GM20000 (cell line): ENCODE measurements around the gene POP7.
"Not testable (repeated sequence)": the region's sequence is repeated elsewhere in the genome, so short reads cannot be mapped to it uniquely, and the experiment has no call there.

Source experiments
- DNase-seq: peaks from one replicate; pipeline ENCODE4 v3.0.0; 2012; ENCODE audit warnings: low spot score
- TF ChIP-seq, protein P1 (sequence below): IDR thresholded peaks from 2 replicates; pipeline ENCODE4 v1.5.1; 2012; ENCODE audit warnings: mild to moderate bottlenecking, control low read depth; ENCODE audit errors: extremely low read depth, missing control alignments

POP7 gene

DNA sequence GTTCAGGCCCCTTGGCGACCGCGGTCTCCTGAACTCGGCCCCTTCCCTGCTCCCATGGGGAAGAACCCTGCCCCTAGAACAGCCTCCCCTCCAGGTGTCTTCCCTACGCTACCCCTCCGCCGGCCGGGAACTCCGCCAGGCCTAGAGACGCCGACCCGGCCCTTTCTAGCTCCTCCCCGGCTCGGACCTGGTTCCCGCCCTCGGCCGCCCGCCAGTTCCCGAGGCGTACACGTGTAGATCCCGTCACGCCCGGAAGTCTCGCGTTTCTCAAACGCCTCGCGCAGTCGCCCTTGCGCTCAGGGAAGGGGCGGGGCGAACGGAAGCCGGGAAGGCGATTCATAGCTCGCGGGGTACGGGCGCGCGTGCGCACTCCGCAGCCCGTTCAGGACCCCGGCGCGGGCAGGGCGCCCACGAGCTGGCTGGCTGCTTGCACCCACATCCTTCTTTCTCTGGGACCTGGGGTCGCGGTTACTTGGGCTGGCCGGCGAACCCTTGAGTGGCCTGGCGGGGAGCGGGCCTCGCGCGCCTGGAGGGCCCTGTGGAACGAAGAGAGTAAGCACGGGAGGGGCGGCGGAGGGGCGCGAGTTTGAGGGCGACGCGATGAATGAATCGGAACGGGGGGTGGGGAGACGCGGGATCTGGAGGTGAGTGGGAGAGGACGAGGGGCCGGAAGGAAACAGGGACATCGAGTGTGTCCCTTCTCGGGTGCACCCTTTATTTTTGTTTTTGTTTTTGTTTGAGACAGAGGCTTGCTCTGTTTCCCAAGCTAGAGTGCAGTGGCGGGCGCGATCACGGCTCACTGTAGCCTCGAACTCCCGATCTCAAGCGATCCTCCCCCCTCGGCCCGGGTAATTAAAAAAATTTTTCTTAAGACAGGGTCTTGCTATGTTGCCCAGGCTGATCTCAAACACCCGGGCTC is at the start of gene POP7:
POP7 (plus strand) TSS at position 369 of the 919 bp plus-strand sequence. CDS start 710 bp downstream, outside the sequence.
- peak; percentile 97 for DNase-seq
- TF ChIP-seq, protein P1, sequence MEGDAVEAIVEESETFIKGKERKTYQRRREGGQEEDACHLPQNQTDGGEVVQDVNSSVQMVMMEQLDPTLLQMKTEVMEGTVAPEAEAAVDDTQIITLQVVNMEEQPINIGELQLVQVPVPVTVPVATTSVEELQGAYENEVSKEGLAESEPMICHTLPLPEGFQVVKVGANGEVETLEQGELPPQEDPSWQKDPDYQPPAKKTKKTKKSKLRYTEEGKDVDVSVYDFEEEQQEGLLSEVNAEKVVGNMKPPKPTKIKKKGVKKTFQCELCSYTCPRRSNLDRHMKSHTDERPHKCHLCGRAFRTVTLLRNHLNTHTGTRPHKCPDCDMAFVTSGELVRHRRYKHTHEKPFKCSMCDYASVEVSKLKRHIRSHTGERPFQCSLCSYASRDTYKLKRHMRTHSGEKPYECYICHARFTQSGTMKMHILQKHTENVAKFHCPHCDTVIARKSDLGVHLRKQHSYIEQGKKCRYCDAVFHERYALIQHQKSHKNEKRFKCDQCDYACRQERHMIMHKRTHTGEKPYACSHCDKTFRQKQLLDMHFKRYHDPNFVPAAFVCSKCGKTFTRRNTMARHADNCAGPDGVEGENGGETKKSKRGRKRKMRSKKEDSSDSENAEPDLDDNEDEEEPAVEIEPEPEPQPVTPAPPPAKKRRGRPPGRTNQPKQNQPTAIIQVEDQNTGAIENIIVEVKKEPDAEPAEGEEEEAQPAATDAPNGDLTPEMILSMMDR, result no peak

DNA sequence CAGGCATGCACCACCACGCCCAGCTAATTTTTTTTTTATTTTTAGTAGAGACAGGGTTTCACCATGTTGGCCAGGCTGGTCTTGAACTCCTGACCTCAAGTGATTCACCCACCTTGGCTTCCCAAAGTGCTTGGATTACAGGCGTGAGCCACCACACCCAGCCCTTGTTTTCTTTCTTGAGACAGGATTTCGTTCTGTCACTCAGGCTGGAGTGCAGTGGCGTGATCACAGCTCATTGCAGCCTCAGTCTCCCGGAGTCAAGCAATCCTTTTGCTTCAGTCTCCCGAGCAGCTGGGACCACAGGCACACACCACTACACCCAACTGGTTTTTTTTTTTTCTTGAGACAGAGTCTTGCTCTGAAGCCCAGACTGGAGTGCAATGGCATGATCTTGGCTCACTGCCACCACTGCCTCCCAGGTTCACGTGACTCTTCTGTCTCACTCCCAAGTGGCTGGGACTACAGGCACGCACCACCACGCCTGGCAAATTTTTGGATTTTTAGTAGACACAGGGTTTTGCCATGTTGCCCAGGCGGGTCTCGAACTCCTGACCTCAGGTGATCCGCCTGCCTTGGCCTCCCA is 43.6 kb upstream of the POP7 start:
- DNase-seq, result not testable (repeated sequence)

DNA sequence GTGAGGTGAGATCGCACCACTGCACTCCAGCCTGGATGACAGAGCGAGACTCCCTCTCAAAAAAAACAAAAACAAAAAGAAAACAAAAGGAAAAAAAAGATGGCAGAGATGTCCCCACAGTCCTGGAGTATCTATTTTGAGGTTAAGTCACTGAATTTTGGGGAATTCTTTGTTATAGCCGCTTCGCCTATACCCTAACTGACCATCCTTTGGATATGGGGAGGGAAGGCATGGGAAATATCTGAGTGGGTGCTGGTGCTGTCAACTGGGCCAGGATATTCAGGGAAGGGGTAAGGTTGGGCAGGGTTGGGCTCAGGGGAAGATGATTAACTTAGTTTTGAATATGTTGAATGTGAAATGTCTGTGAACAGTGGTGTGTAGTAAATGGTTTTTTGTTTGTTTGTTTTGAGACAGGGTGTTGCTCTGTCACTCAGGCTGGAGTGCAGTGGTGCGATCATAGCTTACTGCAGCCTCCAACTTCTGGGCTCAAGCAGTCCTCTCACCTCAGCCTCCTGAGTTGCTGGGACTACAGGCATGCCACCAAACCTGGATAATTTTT is 40.7 kb upstream of the POP7 start:
- TF ChIP-seq, protein P1, result no peak
- DNase-seq, result no peak

DNA sequence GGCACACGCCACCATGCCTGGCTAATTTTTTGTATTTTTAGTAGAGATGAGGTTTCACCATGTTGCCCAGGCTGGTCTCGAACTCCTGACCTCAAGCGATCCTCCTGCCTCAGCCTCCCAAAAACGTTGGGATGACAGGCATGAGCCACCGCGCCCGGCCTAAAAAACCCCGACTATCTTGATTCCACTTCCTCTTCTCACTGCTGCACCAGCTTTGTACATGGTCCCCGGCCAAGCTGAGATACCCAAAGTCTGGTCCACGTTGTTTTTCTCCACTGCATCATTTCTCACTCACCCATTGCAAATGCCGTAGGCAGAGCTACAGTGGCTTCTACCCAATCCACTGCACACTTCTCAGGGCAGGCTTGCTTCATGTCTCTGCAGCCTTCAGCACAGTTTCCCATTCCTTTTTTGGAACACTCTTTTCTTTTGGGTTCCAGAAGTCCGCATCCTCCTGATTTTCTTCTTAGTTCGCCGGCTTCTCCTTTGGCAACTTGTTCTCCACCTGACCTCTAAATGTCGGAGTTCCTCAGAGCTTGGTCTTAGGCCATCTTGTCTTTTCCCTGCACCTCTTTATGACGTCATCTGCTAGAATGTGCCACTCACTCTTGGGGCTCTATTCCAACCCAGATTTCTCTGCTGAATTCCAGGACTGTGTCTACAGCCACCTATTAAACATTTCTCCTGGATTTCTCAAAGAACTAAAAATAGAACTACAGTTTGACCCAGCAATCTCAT is 38.4 kb upstream of the POP7 start:
- TF ChIP-seq, protein P1, result no peak
- DNase-seq, result no peak

DNA sequence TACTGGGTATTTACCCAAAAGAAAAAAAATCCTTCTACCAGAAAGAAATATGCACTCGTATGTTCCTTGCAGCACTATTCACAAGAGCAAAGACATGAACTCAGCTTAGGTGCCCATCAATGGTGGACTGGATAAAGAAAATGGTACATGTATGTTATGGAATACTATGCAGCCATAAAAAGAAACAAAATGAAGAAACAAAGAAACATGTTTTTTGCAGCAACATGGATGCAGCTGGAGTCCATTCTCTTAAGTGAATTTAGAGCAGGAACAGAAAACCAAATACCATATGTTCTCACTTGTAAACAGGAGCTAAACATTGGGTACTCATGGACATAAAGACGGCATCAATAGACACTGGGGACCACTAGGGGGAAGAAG is 37.9 kb upstream of the POP7 start:
- DNase-seq, result no peak
- TF ChIP-seq, protein P1, result no peak

DNA sequence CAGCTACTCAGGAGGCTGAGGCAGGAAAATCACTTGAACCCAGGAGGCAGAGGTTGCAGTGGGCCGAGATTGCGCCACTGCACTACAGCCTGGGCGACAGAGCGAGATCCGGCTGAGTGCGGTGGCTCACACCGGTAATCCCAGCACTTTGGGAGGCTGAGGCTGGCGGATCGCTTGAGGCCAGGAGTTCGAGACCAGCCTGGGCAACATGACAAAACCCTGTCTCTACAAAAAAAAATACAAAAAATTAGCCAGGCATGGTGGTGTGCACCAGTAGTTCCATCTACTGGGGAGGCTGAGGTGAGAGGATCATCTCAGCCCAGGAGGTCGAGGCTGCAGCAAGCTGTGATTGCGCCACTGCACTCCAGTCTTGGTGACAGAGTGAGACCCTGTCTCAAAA is 36.8 kb upstream of the POP7 start:
- not testable (repeated sequence) for DNase-seq

DNA sequence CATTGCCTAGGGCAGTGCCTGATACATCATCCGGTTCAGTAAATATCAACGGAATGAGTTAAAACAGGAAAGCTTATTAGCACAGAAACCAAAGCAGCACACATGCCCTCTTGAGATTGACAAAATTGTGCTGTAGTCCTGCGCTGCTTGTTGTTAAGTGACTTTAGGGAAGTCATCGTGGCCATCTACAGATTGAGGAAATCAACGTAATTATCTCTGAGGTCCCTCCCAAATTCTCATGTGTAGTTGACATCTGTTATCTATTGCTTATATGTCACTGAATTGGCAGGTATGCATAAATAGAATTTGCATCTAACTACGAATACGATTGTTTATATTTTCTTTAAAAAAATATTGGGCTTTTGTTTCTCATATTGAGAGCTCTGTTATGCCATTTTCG is 35.8 kb upstream of the POP7 start:
- TF ChIP-seq, protein P1, result no peak
- no peak for DNase-seq
